COR-L47 (cell line): ENCODE results near the gene RAPGEF4.
A peak's percentile ranks its signal among the peaks of the same experiment; 100 is the strongest.

Experiments used
- DNase-seq: peaks from one replicate; lab custom pipeline; 2025; lab: John Stamatoyannopoulos, UW

Gene RAPGEF4

DNA sequence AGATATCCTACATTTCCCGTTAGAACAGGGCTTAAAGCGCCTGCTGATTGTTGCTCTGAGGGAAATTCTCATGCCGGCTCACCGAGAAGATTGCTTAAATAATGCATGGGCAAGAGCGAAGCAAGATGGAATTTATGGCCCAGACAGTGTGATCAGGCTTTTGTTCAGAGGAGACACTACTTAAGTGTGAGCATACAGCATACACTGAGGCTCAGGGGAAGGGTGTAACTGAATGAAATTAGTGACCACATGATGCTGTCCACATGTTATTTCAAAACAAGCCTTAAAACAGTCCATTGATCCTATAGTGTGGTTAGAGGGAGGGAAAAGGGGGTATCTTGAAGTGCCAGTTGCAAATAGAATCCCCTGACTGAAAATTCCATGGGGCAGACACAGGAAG is 125.5 kb downstream of the RAPGEF4 start:
- DNase-seq: no peak

- DNase-seq: no peak
These were observed 126.2 kb downstream of the RAPGEF4 start for GRCh38 chr2:172861656-172862476.

DNA sequence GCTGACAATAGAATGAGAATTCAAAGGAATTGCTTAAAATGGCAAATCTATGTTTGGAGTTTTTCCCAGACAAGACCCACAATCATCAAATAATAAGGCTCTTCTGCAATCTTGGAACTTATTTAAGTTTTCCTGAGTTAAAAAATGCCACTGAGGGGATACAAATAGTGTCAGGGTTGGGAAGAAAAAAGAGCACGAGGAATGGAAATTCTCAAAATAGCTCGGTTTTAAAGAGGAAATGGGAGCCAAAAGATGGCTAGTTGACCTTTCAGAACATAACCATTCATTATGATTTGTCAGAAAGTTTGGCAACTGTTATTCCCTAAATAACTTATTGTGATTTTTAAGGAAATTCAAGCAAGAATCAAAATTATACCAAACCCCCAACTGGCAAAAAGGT is 127.7 kb downstream of the RAPGEF4 start:
- DNase-seq: no peak

DNA sequence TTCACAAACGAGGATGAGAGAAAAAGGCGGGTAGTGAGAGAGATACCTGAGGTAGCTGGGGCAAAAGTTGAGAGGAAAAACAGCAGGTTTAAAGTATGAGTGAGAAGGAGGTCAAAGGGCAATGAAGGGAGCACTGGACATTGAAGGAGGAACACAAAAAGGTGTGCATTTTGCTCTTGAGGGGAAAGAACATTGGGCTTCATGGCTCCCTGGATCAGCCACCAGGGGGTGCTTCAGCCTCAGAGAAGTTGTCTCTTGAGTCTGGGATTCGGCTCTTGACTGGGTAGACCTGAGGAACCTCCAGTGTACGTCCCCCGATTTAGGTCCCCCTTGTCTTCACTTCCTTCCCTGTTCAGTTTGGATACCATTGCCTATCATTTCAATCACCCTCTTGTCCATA is 128.5 kb downstream of the RAPGEF4 start:
- DNase-seq: no peak

- DNase-seq: no peak
These were observed 129.8 kb downstream of the RAPGEF4 start for GRCh38 chr2:172865422-172865821.

- DNase-seq: no peak
These were observed 134.2 kb downstream of the RAPGEF4 start for GRCh38 chr2:172869861-172870260.

- no peak for DNase-seq
These were observed 134.8 kb downstream of the RAPGEF4 start for GRCh38 chr2:172870396-172870795.

DNA sequence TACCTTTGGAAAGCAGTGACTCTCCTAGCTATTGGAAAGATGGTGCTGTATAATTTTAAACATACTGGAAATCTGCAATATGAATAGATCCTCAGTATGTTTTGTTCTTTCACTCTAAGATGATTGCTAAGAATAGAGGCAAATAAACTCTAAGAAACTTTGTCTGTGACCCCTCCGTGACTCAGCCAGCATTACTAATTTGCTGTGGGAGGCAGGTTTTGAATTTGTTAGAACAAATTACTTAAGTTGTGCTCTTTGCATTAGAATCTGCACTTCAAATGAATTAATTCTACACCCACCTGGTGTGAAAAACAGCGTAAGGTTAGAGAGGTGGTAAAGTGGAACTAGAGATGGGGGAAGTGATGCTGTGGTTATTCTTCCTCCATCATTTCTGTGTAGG is 142.2 kb downstream of the RAPGEF4 start:
- DNase-seq: no peak

GRCh38 chr2:172878260-172878659 is 142.6 kb downstream of the RAPGEF4 start:
- DNase-seq: no peak

DNA sequence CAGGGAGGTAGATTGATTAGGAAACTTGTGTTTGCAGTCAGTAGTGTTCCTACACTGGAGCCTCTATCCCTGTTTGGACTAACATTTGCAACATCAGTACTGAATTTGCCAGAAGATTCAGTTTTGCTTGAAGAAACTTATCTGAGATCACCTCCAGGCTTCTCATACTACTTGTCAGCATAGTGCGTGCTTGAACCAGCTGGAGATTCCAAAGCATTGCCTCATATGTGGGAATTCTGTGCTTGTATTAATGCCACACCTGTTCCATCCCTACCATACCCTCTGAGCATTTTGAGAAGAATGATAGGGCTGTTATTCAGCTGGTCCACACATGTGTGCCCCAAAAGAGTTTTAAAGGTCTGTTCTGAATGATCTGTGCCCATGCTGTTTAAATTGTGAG is 148.7 kb downstream of the RAPGEF4 start:
- no peak for DNase-seq

- DNase-seq: no peak
These were observed 150.4 kb downstream of the RAPGEF4 start for GRCh38 chr2:172885996-172886395.

GRCh38 chr2:172887280-172887679 is 151.6 kb downstream of the RAPGEF4 start:
- DNase-seq: no peak

DNA sequence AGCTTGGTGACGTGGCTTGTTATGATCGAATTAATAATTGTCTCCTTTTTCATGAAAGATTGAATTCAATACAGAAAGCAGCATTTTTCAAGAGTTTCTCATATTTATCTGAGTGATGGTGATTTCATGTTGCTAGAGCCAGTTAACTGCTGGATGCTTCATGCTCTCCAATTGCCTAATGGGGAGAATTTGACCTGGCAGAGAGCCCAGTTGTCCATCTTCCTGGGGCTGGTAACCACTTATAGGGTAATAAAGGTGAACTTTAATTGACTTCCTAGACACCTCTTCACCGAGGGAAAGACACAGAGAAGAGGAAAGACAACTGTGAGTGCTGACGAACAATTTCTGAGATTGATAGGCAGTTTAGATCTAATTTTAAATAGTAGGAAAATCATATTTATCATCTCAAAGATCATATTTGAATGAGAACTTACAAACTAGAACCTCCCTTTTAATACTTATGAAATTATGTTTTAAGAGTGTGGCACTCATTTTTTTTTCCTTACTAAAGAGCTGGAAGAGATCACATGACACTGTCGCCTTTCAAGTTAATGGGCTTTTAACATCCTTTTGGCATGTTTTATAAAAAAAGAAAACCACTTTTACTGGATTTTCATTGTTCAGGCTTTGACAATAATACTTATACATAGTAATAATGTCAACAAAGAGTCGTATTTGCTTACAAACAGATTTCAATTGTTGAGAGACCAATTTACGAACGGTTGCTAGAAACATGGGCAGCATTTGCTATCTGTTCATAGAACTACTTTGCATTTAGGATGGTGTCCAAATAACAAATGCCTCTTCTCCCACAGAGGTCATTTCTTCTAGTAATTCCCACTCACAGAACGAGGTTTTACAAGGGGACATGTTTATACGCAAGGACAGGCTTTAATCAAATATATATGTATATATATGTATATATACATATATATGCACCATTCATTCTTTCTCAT is 153.3 kb downstream of the RAPGEF4 start:
- peak; percentile 71 for DNase-seq

- no peak for DNase-seq
These were observed 154.3 kb downstream of the RAPGEF4 start for GRCh38 chr2:172889768-172890430.

DNA sequence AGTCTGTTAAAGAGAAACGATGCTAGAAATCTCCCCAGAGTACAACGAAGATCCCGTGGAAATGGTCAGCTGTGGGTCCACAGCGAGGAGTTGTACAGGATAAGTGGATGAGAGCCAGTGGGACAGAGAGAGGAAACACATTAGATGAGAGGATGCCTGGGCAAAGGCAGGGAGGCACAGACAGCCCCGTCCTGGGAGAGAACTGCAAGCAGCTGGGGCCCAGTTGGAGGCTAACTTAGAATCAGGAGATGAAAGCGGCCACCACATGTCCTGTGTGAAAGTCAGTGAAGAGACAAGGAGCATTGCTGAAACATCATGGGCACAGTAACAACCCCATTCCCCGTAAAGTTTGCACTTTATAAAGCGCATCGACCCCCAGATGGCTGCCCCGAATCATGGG is 157.5 kb downstream of the RAPGEF4 start:
- no peak for DNase-seq

DNA sequence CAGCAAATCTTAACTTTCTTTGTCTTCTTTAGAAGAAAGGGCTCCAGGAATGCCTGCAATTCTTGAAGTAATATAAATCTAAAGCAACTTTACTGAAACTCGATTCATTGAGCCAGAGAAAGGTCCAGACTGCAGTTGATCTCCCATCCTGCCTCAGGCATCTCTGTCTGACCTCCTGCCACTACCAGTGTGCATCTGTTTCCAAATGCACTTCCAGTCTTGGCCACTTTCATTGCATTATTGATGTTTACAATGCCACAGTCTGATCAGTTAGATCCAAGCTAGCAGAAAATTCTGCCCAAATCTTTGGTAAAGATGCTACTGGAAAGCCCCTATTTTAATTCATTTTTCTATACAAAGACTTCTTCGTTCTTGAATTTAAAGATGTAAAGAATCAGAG is 158.0 kb downstream of the RAPGEF4 start:
- no peak for DNase-seq

DNA sequence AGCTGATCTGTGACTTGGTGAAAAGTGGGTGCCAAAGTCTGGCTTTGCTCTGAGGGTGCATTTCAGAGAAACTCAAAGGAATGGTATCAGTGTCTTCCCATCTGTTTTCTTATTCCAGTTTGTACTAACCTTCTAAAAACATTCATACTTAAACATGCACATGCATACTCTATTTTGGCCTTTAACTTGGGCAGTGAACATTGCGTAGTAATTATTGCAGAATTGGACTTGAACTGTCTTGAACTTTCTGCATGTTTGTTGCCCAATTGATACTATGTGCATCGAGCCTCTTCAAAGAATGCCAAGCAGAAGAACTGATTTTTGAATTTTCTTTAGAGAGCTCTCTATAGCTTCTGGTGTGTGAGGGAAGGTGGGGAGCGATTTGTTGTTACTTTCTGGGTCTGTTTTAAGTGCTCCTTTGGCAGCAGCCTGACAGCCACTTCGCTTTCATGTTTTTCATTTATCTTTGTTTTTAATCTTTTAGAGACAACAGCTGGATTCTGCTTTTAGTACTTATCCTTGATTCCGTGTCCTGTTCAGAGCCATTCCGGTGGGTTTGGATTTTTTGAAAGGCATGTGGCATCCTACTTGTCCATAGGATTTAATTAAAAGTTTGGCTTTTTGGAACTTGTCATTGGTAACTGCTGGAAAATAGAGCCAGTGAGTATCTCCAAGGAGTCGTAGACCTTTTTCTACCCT is 159.2 kb downstream of the RAPGEF4 start:
- DNase-seq: no peak

DNA sequence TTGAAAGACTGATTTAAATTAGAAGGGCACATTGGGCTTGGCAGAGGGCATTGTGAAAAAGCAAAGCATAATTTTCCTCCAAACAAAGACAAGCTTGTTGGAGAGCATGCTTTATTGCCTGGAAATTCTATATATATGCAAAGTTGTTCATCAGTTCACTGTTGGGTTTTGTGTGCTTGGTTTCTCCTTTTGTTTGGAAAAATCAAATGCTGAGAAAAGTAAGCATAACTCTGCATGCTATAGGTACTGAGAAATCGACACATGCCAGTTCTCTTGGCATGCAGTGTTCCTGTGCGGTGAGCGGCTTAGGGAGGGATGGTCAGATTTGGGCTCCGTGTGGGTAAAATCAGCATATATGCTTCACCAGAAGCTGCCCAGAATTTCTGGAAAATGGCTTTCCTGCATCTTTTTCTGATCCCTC is 161.0 kb downstream of the RAPGEF4 start:
- DNase-seq: no peak

- peak; percentile 46 for DNase-seq
These were observed 165.2 kb downstream of the RAPGEF4 start for GRCh38 chr2:172900871-172901270.

DNA sequence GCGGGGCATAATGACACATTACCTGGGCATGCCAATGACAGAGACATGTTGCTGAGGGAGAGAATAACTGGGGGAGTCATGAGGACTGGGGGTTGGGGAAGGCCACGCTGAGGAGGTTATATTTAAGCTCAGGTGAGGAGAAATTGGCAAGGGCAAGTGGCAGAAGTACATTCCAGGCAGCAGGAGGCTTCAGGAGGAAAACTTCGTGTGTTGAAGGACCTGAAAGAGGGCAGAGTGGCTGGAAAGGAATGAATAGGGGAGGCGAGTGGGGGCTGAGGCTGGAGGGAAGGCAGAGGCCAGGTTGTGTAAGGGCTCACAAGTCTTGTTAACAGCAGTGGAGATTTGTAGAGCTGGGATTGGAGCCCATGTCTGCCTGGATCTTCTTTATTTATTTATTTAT is 166.3 kb downstream of the RAPGEF4 start:
- DNase-seq: no peak

- DNase-seq: no peak
These were observed 168.6 kb downstream of the RAPGEF4 start for GRCh38 chr2:172904236-172904635.
